Measurements from ENCODE around the gene HRH3. TPM values are rescaled to one million over a fixed set of nuclear protein-coding genes. Genes with fewer than 3 reads are reported as not detected.
A peak's percentile ranks its signal among the peaks of the same experiment; 100 is the strongest.

The HRH3 gene
- total RNA-seq, 4 donors from 2014 or later = not detected

- Histone ChIP-seq H3K36me3 (peaks cover 4% of the 10 kb centered on the region), H3K4me1 (peaks cover 68% of the 10 kb centered on the region), H3K4me3 (peak overlapping the region; percentile 67), H3K27me3 (no peaks in the 10 kb centered on the region), H3K27ac (peak overlapping the region; percentile 97), H3K9me3 (no peaks in the 10 kb centered on the region)
- 82% methylated on average over 13 of the region's 13 CpGs for WGBS
- TF ChIP-seq POLR2A (IDR thresholded peaks at IDR 0.05) = no peak
- no peak for TF ChIP-seq EP300 (IDR thresholded peaks at IDR 0.05)
- no peak for TF ChIP-seq CTCF (IDR thresholded peaks at IDR 0.05)
- no peak for TF ChIP-seq POLR2AphosphoS5 (IDR thresholded peaks at IDR 0.05)
- DNase-seq (ENCODE audit: low spot score in 2 of 2) = no peak
These were observed 20.1 kb upstream of the HRH3 start for GRCh38 chr20:62240020-62240685.

DNA sequence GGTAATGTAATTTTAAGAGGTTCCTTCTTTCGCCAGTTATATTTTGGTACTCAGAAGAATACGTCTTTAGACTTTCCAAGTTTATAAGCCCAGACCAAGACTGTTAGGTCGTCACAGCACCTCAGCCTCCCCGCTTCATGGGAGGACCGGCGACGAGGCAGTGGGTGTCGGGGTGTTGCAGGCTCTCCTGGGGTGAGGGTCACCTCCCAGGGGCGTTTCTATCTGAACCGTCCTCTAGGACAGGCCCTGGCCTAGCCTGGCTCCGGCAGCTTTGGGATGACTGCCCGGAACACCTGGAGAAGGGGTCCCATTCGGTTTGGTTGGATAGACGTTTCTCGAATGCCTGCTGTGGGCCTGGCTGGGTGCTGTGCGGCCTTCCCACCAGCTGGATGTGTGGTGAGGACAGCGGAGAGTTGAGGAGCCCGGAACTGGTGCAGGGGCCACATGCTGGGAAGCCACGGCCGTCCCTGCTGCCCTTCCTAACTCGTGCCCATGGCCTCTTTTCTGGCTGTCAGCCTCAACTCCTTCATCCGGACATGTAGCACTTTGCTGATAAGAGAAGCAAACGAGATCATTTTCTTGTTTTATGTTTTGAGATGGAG, 19.3 kb upstream of the HRH3 start:
- no peak for TF ChIP-seq EP300 (IDR thresholded peaks at IDR 0.05)
- no peak for TF ChIP-seq POLR2AphosphoS5 (IDR thresholded peaks at IDR 0.05)
- H3K4me3 ChIP-seq = peak overlapping the region; percentile 67
- no peaks in the 10 kb centered on the region for H3K27me3 ChIP-seq
- peaks cover 4% of the 10 kb centered on the region for H3K36me3 ChIP-seq
- peaks cover 71% of the 10 kb centered on the region for H3K4me1 ChIP-seq
- no peaks in the 10 kb centered on the region for H3K9me3 ChIP-seq
- WGBS = 28% methylated on average over 20 of the region's 23 CpGs
- DNase-seq (ENCODE audit: low spot score in 2 of 2) = no peak
- H3K27ac ChIP-seq = peak overlapping the region; percentile 97

- Histone ChIP-seq H3K9me3 (no peaks in the 10 kb centered on the region), H3K36me3 (peaks cover 4% of the 10 kb centered on the region), H3K27ac (peak overlapping the region; percentile 97), H3K4me3 (peak overlapping the region; percentile 67), H3K4me1 (peaks cover 72% of the 10 kb centered on the region), H3K27me3 (peaks cover 4% of the 10 kb centered on the region)
- TF ChIP-seq POLR2A (IDR thresholded peaks at IDR 0.05) = no peak
- TF ChIP-seq POLR2AphosphoS5 (IDR thresholded peaks at IDR 0.05) = no peak
- no peak for TF ChIP-seq CTCF (IDR thresholded peaks at IDR 0.05)
- no peak for TF ChIP-seq EP300 (IDR thresholded peaks at IDR 0.05)
- no peak for DNase-seq (ENCODE audit: low spot score in 2 of 2)
- 0% methylated on average over 16 of the region's 70 CpGs for WGBS
These were observed 18.6 kb upstream of the HRH3 start for GRCh38 chr20:62238569-62239277.

DNA sequence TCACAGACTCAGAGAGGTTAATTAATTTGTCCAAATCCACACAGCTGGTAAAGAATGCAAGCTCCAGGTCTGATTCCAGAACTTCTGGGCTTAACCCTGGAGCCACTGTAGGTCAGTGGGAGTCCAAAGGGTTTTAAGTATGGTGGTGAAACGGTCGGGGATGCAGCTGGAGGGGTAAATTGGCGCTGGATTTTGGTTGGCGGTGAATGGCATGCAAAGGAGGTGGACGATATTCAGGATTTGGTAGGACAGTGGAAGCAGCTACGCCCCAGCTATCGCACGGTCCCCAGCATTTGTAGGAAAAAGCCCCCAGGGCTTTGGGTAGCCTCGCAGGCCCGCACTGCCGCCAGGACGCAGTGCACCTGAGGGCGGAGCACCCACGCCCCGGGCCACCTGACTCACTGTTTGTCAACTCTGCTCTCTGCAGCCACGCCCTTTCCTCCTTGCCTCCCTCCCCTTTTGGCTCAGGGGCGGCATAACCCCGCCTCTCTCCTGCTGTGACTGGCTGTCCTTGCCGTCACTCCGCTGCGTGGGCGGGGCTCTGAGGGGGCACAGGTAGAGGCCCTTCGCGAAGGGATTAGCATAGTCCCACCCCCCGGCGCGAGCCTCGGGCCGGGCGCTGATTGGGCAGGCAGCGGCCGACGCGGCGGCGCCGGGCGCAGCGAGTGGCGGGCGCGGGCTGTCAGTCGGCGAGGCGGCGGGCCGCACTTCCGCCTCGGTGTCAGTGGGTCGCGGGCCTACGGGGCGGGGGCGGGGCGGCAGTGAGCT, 17.9 kb upstream of the HRH3 start, which contains the start of gene OSBPL2:
TSS of gene OSBPL2 (plus strand) at position 721 of the 768 bp plus-strand sequence. CDS start 17,664 bp downstream, outside the sequence.
- Histone ChIP-seq H3K4me1 (peaks cover 76% of the 10 kb centered on the region), H3K27me3 (peaks cover 5% of the 10 kb centered on the region), H3K36me3 (peaks cover 4% of the 10 kb centered on the region), H3K27ac (peak within 1 kb of the TSS; percentile 97), H3K9me3 (no peaks in the 10 kb centered on the region), H3K4me3 (peak within 1 kb of the TSS; percentile 67)
- peak; percentile 100 for DNase-seq (ENCODE audit: low spot score in 2 of 2)
- WGBS = 1% methylated on average over 8 of the region's 55 CpGs
- peak in 1 of 2 donors; percentile 22 for TF ChIP-seq POLR2A (IDR thresholded peaks at IDR 0.05)
- TF ChIP-seq POLR2AphosphoS5 (IDR thresholded peaks at IDR 0.05) = peak in 1 of 3 donors; percentile 41
- TF ChIP-seq EP300 (IDR thresholded peaks at IDR 0.05) = no peak

DNA sequence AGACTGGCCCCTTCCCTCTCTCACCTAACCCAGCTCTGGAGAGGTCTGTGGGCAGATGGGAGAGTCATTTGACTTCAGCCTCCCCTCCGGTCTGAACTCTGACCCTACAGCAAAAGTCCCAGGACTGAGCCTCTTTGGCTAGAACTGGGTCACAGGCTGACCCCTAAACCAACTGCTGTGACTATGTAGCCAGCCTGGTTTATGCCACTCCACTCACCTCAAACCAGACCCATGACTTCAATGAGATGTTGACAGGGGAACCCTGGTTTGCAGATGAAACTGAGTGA, 17.4 kb upstream of the HRH3 start:
- peaks cover 4% of the 10 kb centered on the region for H3K36me3 ChIP-seq
- H3K27me3 ChIP-seq = peaks cover 5% of the 10 kb centered on the region
- peaks cover 76% of the 10 kb centered on the region for H3K4me1 ChIP-seq
- no peaks in the 10 kb centered on the region for H3K9me3 ChIP-seq
- WGBS = 33% methylated on average over 1 of the region's 1 CpG
- TF ChIP-seq CTCF (IDR thresholded peaks at IDR 0.05) (no peak), POLR2A (IDR thresholded peaks at IDR 0.05) (no peak), POLR2AphosphoS5 (IDR thresholded peaks at IDR 0.05) (no peak), EP300 (IDR thresholded peaks at IDR 0.05) (no peak)
- peak overlapping the region; percentile 67 for H3K4me3 ChIP-seq
- DNase-seq (ENCODE audit: low spot score in 2 of 2) = no peak
- H3K27ac ChIP-seq = peak overlapping the region; percentile 35

Measured in suprapubic skin (tissue), 4 donors.